GM12891 (cell line): ENCODE measurements around the gene NEDD9.

Source experiments
- PAX5 ChIP-seq: IDR thresholded peaks from 2 replicates; pipeline ENCODE4 v1.6.1; 2011; ENCODE audit warnings: low read length, moderate library complexity, mild to moderate bottlenecking; ENCODE audit not compliant: insufficient read depth, severe bottlenecking
- POLR2A ChIP-seq: IDR thresholded peaks from 2 replicates; pipeline ENCODE4 v1.6.1; 2011; ENCODE audit warnings: low read depth, low read length, control low read depth
- POLR2AphosphoS5 ChIP-seq: IDR thresholded peaks from 2 replicates; pipeline ENCODE4 v1.6.1; 2011; ENCODE audit warnings: low read depth, low read length, control low read depth
- POU2F2 ChIP-seq: IDR thresholded peaks from 2 replicates; pipeline ENCODE4 v1.6.1; 2011; ENCODE audit warnings: low read depth, mild to moderate bottlenecking, control low read depth, low read length, moderate library complexity
- SPI1 ChIP-seq: IDR thresholded peaks from 2 replicates; pipeline ENCODE4 v1.6.1; 2011; ENCODE audit warnings: low read depth, low read length, control low read depth
- TAF1 ChIP-seq: IDR thresholded peaks from 2 replicates; pipeline ENCODE4 v1.6.1; 2011; ENCODE audit warnings: low read depth, low read length, control low read depth

- no peak for TF ChIP-seq POLR2AphosphoS5
- TF ChIP-seq POLR2A = no peak
- TF ChIP-seq POU2F2 = no peak
- TF ChIP-seq TAF1 = no peak
- TF ChIP-seq SPI1 = no peak
- TF ChIP-seq PAX5 = no peak
Observed at GRCh38 chr6:11201772-11202512, 30.5 kb downstream of the NEDD9 start.
